Erythroblast (primary cell): Measurements from ENCODE around the gene ELF2.

Experiments
- GATA1 ChIP-seq: IDR thresholded peaks from 2 replicates; pipeline ENCODE4 v1.6.1; 2011; ENCODE audit warnings: low read depth, mild to moderate bottlenecking, control low read depth, low read length, moderate library complexity
- POLR2A ChIP-seq: IDR thresholded peaks from 2 replicates; pipeline ENCODE4 v1.6.1; 2011; ENCODE audit warnings: mild to moderate bottlenecking, low read length

- TF ChIP-seq POLR2A = no peak
- no peak for TF ChIP-seq GATA1
These were observed 61.8 kb downstream of the ELF2 start for GRCh38 chr4:139115226-139115625.
